ENCODE data around the gene NATD1.

The NATD1 gene

DNA sequence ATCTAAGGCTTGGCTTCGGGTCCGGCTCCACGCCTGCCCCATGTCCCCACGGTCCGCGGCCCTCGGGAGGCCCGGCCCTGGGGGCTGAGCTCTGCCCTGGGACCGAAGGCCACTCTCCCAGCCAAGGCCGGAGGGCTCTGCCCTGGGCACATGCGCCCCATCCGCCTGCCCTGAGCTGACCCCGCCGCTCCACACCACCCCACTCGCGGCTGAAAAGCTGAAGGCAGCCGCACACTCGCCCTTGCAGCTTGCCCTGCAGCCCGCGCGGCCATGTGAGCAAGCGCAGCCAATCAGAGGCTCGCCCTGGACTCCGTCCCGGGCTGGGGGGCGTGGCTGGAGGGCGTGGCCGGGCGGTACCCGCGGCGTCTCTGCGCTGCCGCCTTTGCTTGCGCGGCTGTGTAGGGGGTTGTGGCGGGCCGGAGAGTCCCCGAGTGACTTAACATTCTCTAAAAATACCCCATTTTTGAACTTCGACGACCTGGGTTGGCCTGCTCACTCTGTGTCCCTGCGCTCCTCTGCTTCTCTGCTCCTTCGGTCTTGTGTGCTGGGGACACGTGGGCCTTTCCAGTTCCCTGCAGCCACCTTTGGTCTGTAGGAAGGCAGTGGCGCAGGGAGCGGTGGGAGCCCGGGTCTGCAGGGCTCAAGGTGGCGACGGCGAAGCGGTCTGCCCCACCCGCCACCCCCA, 22.5 kb upstream of the NATD1 start:
- FAIRE-seq = no peak

DNA sequence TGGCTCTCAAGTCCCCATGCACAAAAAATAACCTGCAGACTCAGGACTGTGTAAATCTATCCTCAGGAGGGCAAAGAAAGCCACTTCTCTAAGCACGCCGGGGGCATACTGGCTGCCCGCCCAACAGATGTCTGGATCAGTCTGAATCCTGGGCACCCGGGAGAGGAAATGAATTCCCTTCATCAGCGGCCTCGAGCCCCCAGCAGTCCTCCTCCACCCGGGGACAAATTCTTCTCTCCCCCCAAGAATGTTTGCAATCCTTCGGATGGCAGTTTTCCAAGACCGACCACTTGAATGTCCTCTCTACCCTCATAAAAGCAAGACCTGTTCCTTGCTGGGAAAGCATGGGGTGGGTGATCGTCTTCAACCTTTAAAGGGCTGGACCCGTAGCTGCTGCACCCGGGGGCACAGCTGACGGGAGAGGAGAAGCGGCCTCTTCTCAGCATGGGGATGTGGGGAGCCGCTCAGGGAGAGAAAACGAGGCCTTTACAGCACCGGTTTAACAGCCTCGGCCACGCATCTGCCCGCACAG, 21.9 kb upstream of the NATD1 start:
- no peak for DNase-seq (ENCODE audit: low spot score)
- FAIRE-seq = no peak

More for the DNA sequence above, 22.5 kb upstream of the NATD1 start:
- DNase-seq (ENCODE audit: low spot score) = peak; percentile 61

DNA sequence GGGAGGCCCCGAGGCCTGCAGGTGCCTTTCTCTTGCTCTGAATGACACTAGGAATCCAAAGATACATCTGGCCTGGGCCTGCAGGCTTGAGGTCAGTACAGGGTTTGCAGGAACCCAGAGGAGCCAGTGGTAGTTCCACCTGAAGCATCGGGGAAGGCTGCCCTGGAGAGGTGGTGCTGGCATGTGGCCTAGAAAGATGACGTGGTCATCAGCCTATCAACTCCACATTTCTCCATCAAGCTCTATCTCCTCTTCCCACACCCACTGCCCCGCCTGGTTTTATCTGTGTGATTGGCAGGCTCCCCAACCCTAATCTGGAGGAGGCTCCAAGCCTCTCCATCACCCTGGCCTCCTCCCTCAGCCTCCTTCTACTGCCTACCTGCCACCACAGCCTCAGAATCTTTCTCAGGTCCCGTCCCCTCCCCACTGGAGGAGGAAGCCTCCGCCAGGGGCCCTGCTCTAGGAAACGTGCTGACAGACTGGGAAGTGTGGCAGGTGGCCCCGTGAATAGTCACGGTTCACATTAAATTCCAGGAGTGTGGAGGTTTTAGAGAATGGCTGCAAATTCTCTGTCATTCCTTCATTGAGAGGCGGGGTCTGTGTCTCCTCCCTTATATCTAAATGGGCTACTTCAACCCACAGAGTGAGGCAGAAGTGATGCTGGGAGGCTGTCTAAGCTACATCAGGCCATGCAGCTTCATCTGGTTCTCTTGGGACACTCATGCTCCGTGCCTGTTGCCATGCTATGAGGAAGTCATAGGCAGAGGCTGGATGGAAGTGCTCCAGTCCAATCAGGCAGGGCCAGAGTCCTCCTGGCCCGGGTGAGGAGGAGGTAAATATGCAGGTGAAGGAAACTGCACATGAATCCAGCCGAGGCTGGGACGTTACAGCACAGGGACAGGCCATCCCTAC, 19.9 kb upstream of the NATD1 start:
- FAIRE-seq (no peak), DNase-seq (ENCODE audit: low spot score) (no peak)

DNA sequence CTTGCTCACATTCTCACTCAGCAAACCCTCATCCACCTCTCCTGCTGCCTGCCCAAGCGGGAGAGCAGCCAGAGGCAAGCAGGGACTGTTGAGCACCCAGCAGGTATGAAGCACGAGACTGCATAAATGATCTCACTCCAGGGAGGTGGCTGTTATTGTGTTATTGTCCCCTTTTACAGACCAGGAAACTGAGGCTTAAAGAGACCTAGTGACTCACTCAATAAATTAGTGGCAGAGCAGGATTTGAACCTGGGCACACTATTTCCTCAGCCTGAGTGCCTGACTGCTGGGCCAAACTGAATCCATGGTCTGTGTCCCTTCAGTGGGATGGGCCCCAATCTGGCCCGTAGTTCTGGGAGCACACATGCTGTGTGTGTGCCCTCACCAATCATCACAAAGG, 19.0 kb upstream of the NATD1 start:
- no peak for DNase-seq (ENCODE audit: low spot score)

DNA sequence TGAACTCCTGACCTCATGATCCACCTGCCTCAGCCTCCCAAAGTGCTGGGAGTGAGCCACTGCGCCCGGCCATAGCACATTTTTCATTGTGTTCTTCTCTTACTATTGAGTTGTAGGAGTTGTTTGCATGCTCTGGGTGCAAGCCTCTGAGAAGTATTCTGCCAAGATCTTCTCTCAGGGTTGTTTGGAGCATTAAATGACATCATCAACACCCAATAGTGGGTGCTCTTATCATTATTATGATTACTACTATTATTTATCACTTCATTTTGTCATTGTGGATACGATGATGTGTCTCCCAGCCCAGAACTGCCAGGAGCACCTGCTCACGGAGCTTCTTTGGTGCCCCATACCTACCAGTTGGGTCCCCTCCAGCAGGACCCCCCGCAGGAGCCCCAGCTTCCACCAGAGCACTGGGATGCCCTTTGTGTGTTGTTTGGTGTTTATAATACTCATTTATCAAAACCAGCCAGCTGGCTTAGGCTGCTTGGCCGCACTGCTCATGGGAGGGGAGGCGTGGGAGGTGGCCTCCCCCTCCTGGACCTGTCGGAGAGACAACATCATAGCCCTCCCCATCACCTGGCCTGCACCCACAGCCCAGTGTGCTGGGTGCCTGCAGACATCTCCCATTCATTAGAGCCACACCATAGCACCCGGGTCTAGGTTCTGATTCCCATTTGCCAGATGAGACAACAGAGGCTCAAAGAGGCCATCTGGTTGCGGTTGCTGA, 18.4 kb upstream of the NATD1 start:
- no peak for DNase-seq (ENCODE audit: low spot score)
- no peak for FAIRE-seq

More for the DNA sequence above, 19.0 kb upstream of the NATD1 start:
- no peak for FAIRE-seq

DNA sequence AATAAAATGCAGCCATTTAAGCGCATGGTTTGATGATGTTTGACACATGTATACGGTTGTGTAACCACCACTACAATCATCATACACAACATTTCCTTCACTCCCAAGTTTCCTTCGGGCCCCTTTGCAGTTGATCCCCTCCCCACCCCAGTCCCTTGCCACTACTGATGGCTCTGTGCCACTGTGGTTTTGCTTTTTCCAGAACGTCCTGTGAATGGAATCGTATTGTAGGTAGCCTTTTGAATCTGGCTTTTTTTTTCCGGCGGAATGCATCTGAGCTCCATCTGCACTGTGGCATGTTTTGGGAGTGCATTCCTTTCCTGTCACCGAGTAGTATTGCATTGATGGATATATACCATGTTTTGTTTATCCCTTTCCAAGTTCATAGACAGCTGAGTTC, 16.2 kb upstream of the NATD1 start:
- DNase-seq (ENCODE audit: low spot score) (no peak), FAIRE-seq (no peak)

DNA sequence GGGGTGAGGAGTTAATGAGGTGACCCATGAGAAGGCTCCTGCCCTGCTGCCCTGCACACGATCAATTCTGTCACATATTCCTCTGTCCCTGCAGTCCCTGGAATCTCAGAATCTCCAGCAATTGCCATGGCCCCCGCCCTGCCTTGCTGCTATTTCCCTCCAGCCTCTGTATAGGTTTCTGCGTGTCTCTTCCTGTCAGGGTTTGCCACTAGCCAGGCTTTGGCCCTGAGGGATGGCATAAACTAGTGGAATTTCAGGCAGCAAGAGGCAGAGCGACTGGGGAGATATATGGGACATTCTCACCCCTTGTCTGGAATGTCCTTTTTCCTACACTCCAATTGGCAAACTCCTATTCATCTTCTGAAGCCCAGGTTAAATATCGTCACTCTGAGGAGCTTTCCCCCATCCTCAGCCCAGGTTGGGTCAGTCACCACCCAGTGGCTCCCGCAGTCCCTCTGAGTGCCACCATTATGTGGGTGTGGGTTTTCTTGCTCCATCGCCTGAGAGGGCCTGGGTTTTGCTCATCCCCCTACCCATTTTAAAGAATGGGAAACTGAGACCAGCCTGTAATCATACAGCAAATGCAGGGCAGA, 15.5 kb upstream of the NATD1 start:
- DNase-seq (ENCODE audit: low spot score) = no peak
- FAIRE-seq = no peak

DNA sequence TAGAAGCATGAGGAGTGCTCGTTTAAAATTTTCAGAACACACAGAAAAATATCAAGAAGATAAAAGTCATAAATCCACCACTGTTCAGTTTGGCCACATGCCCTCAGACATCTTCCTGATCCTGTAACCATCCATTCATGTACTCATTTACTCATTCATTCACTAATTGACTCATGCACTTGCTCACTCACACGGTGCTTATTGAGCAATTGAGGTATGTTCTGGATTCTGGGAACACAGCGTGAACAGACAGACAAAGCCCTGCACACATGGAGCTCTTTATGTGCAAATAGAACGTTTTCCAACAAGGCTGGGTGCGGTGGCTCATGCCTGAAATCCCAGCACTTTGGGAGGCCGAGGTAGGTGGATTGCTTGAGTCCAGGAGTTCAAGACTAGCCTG, 10.2 kb upstream of the NATD1 start:
- DNase-seq (ENCODE audit: low spot score) = peak; percentile 59
- FAIRE-seq = peak; percentile 27

DNA sequence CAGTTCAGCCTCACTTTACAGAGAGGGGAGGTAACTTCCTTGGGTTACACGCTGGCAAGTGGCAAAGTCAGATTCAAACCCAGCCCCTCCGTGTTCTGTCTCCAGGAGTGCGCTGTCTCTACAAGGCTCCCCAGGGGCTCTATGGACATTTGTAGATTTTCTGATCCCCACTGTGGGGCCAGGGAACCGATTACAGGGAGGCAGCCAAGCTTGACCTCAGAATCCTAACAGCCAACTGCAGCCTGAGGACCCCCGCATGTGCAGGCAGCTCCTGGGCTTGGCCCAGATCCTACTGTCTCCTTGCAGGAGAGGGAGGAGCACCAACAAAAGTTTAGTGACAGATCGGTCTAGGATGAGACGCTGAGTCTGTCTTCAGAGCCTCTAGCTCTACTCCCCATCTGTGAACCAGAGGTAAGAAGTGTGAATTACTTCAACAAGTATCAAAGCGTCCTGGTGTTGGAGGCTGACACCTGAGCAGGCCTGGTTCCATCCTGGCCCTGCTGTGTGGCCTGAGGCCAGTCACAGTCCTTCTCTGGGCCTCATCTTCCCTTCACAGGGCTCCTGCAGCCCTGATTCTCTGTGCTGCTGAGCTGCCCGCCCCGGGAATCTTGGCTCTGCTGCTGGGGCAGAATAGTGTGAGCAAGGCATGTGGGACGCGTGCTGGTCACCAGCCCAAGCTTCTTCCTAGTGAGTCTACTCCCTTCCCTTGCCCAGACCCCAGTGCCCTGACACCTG, 9.2 kb upstream of the NATD1 start:
- no peak for FAIRE-seq
- DNase-seq (ENCODE audit: low spot score) = no peak

DNA sequence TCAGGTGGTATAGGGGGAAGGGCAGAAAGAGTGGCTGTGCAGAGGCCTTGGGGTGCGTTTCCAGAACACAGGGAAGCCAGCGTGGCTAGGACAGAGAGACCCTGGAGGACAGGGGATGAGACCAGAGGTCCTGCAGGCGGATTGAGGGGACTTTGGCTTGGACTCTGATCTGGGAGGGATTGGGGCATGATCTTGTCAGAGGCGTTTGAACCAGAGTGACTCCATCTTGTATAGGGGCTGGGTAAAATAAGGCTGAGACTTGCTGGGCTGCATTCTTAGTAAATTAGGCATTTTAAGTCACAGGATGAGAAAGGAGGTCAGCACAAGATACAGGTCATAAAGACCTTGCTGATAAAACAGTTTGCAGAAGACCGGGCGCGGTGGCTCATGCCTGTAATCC, 5.4 kb upstream of the NATD1 start:
- FAIRE-seq (no peak), DNase-seq (ENCODE audit: low spot score) (no peak)

DNA sequence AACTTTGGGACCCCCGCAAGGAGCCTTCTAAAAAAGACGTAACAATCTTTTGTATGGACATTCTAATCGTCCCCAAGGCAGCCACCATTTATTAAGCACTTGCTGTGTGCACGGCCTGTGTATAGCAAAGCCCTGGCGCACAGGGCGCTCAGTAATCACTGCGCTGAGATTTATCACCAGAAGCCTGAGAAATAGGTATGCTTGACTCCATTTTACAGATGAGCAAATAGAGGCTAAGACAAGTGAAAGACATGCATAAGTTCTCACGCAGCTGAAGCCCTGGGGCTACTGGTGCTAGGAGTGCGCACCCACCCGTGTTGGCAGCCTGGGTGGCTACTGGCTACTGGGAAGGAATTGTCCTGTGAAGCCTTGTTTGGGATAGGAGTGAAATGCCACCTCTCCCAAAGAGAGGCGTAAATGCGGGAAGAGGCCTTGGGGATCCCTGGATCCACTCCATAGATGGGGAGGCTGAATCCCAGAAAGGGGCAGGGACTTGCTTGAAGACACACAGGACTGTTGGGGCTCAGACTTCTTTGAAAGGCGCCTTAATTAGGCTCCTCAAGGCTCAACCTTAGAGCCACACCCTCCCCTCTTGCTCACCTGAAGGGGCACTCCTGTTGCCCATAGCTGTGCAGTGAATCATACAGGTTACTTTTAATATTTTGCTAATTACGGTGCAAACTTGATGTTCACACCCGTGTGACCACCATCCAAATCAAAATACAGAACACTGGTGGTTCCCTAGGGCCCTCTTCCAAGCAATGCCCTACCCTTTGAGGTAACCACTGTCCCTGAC, 634 bp upstream of the NATD1 start:
- FAIRE-seq (no peak), DNase-seq (ENCODE audit: low spot score) (no peak)

DNA sequence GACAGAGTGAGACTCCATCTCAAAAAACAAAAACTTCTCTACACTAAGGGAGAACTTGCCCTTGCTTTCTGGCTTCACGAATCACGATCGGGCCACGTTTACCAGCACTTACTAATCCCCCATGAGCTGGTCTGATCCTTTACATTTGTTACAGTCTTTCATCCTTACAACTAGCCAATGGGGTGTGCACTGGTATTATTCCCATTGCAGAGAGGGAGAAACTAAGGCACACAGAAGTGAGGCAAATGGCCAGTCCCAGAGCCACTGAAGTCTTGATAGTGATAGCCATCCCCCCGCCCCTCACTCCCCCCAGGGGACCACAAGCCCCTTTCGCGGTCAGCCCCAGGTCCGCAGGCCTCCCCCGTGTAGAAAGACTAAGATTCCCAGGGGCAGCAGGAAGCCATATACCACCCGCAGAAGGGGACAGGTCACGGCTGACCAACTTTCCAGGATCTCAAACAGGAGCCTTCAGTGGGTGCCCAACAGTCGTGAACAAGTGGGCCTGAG, 868 bp downstream of the NATD1 start:
- FAIRE-seq (no peak), DNase-seq (ENCODE audit: low spot score) (no peak)

DNA sequence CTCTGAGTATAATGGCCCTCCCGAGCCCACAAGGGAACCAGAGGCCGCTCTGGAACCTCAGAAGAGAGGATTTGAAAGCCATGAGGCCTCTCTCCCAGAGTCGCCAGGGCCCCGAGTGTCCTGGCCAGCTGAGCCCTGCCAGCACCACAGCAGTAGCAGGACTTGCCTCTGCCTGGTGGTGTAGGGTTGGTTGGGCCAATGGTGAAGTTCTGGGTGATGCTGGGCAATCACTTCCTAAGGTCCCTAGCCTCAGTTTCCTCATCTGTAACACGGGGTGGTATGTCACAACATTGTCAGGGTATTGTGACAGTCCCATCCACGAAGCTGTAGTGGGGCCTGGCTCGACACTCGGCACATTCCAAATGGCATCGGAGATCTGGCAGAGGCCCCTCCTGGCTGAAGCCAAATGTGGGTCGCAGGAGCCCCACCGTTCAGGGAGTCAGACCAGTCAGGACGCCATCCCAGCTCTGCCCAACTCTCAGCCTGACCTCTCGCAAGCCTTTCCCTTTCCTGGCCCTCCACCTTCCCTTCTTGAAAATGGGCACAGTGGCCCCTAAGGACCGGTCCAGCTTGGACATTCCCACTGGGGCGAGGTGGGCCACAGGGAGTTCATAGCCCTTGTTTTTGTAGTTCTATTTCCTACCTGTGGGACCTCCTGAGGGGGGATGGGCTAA, 1.7 kb downstream of the NATD1 start:
- FAIRE-seq (no peak), DNase-seq (ENCODE audit: low spot score) (no peak)

DNA sequence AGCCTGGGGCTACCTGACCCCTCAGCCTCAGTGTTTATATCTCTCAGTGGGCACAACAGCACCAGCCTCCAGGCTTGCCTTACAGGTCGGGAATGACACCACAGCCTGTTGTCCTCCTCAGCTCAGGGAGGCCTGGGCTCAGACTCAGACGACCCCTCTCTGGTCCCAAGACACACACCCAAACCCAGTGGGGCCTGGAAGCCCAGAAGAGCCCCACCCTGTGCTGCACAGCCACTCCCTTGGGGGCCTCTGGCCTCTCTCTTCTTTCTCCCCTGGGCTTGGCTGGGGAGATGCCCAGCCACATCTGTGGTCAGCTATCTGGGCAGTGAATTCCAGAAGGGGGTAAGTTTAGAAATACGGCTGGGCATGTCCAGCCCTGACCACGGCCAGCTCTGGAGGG, 2.4 kb downstream of the NATD1 start:
- DNase-seq (ENCODE audit: low spot score) = no peak
- no peak for FAIRE-seq

DNA sequence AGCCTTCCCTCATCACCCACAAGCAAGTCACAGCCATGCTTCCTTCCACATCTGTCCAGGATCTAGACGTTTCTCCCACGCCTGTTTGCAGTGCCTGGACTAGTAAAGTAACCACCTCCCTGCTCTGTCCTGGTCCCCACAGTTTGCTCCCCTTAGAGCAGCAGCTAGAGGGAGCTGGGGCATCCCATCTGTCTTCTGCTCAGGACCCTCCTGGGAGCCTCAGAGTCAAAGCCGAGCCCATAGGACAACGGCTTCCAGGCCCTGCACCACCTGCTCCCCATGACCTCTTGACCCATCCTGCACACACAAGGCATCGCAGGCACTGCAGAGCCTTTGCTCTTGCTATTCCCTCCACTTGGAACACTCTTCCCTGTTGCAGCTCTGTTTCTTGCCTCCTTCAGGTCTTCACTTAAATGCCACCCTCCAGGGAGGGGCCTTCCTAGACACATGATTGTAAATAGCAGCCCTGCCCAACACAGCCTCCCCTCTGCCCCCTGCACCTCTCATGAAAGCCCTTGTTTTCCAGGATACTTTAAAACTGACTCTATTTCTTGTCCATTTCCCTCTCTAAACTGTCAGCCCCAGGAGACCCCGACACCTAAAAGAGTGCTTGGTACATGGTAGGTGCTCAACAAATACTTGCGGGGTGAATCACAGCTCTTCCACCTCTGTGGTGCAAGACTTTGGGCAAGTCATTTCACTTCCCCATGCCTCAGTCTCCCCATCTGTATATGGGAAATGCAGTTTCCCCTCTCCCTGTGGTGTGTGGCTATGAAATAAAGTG, 3.1 kb downstream of the NATD1 start:
- FAIRE-seq = no peak

DNA sequence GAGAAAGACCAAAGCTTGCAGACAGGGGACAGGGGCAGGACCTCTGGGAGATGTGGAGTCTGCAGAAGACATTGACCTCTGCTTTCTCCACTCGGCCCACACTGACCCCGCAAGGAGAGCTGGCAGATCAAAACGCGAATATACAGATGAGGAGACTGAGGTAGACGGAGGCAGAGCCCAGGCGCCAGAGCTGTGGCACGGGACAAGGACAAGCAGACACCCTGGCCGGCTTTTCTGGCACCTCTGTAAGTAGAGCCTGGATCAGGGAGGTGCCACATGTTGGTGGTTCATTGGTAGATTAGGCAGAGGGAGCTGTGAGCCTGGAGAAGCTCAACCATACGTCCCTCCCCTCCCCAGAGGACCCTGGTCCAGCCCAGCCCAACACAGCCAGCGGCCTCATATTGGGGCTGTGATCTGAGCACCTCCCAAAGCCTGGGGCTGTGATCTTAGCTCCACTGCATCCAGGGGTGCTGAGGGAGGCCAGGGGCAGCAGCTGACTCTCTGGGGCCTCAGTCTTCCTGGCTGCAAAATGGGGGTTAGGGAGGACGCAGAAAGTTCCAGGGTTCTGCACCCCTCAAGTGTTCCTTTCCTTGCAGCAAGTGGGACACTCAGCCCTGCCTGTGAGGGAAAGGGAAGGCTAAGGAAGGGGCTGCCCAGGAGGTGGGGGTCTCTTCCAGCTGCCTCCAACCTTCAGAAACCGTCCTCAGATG, 4.0 kb downstream of the NATD1 start:
- FAIRE-seq (no peak), DNase-seq (ENCODE audit: low spot score) (no peak)

More for the DNA sequence above, 3.1 kb downstream of the NATD1 start:
- no peak for DNase-seq (ENCODE audit: low spot score)

DNA sequence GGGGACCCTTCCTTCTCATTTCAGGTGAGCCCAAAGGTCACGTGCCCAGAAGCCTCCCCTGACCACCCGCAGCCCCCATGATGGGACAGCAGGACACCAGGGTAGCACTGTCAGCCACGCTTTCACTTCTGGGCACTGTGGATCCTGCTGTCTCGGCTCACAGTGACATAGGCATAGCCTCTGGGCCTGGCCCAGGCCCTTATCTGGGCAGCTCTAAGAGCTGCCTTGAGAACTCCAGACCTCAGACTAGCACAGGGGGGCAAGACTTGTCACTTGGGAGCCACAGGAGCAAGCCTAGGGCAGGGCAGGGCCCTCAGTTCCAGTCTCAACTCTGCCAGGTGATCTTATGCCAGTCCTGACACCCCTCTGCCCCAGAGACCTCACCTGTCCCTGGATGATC, 4.7 kb downstream of the NATD1 start:
- no peak for FAIRE-seq

More for the DNA sequence above, 4.7 kb downstream of the NATD1 start:
- no peak for DNase-seq (ENCODE audit: low spot score)

Data from RCC 7860 (cell line).